Neural crest cell (in vitro differentiated cells): Measurements from ENCODE around the gene NRBF2. TPM values are rescaled to one million over a fixed set of nuclear protein-coding genes. Genes with fewer than 3 reads are reported as not detected.

Experiments used
- DNase-seq: peaks from one replicate; pipeline ENCODE4 v3.0.0; 2021; ENCODE audit warnings: low read depth, mixed read lengths, low spot score
- H3K27ac Mint-ChIP-seq: one replicate; pipeline ENCODE4 v1.8.0; 2021; ENCODE audit warnings: mild to moderate bottlenecking, mixed read lengths; ENCODE audit not compliant: unreplicated experiment
- H3K27me3 Mint-ChIP-seq: 2 replicates; pipeline ENCODE4 v1.8.0; 2021; ENCODE audit warnings: low read depth, mild to moderate bottlenecking, mixed read lengths
- H3K36me3 Mint-ChIP-seq: 2 replicates; pipeline ENCODE4 v1.8.0; 2021; ENCODE audit warnings: low read depth, mild to moderate bottlenecking, mixed read lengths
- H3K4me1 Mint-ChIP-seq: 2 replicates; pipeline ENCODE4 v1.8.0; 2021; ENCODE audit warnings: mixed read lengths
- H3K4me3 Mint-ChIP-seq: one replicate; pipeline ENCODE4 v1.8.0; 2021; ENCODE audit warnings: mild to moderate bottlenecking, mixed read lengths
- H3K9me3 Mint-ChIP-seq: 2 replicates; pipeline ENCODE4 v1.8.0; 2021; ENCODE audit warnings: mixed read lengths
- total RNA-seq: library from RNA; stranded (reverse); gene quantifications from 2 replicates; pipeline ENCODE4 v1.2.1, GENCODE V29; 2021
- TF ChIP-seq, protein P1 (sequence below): fragments of 200-600 bp; sonication (generic); conservative IDR thresholded peaks from 2 replicates; pipeline ENCODE4 v1.5.0; 2021; ENCODE audit warnings: antibody characterized with exemption, mild to moderate bottlenecking

Gene NRBF2
- total RNA-seq, 1 donor from 2014 or later, result 19.3 TPM

DNA sequence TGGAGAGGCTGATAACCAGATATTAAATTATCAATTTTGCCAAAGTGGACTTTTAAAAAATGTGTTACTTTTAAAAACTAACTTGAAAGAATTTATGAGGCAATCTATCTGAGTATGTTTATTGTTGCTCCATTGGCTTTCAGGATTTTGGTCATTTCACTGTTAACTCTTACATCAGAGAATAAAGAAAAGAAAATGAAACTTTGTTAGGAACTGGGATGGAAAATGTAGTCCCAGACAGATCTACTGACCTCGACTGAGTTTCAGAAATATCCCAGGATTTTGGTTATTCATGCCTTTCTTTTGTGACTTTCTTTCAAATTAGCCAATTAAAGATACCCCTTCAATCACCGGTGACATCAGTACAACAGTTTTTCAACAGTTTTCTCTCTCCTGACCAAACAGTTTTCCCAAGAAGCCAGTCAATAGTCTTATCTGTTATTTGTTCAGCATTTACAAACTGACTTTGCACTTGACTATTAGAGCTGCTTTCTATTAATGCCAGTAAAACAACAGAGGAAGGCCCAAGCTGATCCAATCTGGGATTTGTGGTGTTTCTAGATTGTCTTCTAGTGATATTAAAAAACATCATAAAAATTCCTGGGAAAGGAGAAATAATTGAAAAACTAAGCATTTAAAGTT, 35.8 kb downstream of the NRBF2 start:
- H3K27me3 Mint-ChIP-seq, result no peaks in the 10 kb centered on the region
- no peak overlapping the region for H3K4me3 Mint-ChIP-seq
- TF ChIP-seq, protein P1, sequence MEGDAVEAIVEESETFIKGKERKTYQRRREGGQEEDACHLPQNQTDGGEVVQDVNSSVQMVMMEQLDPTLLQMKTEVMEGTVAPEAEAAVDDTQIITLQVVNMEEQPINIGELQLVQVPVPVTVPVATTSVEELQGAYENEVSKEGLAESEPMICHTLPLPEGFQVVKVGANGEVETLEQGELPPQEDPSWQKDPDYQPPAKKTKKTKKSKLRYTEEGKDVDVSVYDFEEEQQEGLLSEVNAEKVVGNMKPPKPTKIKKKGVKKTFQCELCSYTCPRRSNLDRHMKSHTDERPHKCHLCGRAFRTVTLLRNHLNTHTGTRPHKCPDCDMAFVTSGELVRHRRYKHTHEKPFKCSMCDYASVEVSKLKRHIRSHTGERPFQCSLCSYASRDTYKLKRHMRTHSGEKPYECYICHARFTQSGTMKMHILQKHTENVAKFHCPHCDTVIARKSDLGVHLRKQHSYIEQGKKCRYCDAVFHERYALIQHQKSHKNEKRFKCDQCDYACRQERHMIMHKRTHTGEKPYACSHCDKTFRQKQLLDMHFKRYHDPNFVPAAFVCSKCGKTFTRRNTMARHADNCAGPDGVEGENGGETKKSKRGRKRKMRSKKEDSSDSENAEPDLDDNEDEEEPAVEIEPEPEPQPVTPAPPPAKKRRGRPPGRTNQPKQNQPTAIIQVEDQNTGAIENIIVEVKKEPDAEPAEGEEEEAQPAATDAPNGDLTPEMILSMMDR, result no peak
- no peak overlapping the region for H3K27ac Mint-ChIP-seq
- peaks cover 17% of the 10 kb centered on the region for H3K36me3 Mint-ChIP-seq
- peaks cover 12% of the 10 kb centered on the region for H3K4me1 Mint-ChIP-seq
- no peaks in the 10 kb centered on the region for H3K9me3 Mint-ChIP-seq
- DNase-seq, result no peak

DNA sequence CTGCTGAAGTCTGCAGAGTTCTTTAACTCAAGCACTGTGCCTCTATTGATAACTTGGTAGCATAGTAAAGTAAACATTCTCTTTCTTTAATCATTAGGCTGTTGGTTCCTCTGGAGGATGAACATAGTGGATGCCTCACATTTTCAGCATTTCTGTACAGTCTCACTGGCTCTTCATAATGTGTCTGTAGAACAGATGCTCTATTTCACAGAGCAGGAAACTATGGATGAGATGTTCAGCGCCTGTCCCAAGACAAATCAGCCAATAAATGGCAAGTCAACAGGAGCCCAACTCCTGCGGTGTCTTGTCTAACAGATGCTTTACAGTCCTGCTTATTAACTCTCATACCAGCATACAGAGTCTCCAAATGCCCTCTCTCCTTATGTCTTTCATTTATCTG, 36.5 kb downstream of the NRBF2 start:
- H3K27ac Mint-ChIP-seq, result no peak overlapping the region

DNA sequence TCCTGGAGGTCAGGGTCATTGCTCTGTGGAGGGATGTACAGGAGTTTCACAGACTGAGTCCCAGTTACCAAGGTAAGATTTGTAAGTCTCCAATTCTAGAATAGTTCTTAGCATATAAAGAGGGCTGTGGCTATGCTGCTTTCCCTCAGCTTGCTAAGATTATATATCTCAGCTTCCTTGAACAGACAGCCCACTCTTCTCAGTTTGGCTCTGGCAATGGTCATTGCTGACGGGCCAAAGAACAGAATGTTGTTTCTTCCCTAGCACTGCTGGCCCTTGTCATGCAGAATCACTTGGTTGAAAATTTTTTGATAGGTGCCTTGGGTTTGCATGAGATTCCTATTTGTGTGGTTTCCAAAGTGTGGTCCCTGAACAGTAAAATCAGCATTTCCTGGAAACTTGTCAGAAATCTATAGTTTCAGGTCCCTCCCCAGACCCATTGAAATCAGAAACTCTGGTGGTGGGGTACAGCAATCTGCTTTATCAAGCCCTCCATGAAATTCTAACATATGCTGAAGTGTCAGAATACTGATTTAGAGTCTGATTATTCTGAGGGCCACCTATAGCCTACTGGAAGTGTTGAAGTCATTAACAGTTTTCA, 38.2 kb downstream of the NRBF2 start:
- TF ChIP-seq, protein P1, result no peak
- Mint-ChIP-seq H3K4me1 (peaks cover 12% of the 10 kb centered on the region), H3K27me3 (no peaks in the 10 kb centered on the region), H3K4me3 (no peak overlapping the region), H3K27ac (no peak overlapping the region), H3K36me3 (peaks cover 15% of the 10 kb centered on the region), H3K9me3 (no peaks in the 10 kb centered on the region)
- no peak for DNase-seq

More for the DNA sequence above, 36.5 kb downstream of the NRBF2 start:
- no peak for DNase-seq
- H3K4me3 Mint-ChIP-seq, result no peak overlapping the region
- peaks cover 18% of the 10 kb centered on the region for H3K36me3 Mint-ChIP-seq
- TF ChIP-seq, protein P1, result no peak
- peaks cover 12% of the 10 kb centered on the region for H3K4me1 Mint-ChIP-seq
- H3K27me3 Mint-ChIP-seq, result no peaks in the 10 kb centered on the region
- no peaks in the 10 kb centered on the region for H3K9me3 Mint-ChIP-seq

DNA sequence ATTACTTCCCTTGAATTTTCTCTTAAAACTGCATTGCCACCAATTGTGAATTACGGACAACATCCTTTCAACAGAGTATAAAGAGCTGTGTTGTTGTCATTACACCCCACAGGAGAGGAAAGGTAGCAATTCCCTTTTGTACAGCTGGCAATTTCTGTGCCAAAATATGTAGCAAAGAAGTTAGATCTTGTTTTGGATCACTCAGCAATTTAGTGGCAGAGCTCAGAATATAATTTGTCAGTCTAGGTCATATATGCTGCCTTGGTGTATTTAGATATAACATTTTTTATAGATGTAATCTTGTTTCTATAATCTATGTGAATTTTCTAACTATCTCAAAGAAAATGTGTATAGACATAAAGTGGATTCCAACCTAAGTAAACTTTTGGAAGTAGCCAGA, 38.8 kb downstream of the NRBF2 start:
- Mint-ChIP-seq H3K27ac (no peak overlapping the region), H3K36me3 (peaks cover 12% of the 10 kb centered on the region), H3K27me3 (no peaks in the 10 kb centered on the region), H3K4me3 (no peak overlapping the region), H3K9me3 (no peaks in the 10 kb centered on the region), H3K4me1 (peaks cover 9% of the 10 kb centered on the region)
- TF ChIP-seq, protein P1, result no peak
- DNase-seq, result no peak

DNA sequence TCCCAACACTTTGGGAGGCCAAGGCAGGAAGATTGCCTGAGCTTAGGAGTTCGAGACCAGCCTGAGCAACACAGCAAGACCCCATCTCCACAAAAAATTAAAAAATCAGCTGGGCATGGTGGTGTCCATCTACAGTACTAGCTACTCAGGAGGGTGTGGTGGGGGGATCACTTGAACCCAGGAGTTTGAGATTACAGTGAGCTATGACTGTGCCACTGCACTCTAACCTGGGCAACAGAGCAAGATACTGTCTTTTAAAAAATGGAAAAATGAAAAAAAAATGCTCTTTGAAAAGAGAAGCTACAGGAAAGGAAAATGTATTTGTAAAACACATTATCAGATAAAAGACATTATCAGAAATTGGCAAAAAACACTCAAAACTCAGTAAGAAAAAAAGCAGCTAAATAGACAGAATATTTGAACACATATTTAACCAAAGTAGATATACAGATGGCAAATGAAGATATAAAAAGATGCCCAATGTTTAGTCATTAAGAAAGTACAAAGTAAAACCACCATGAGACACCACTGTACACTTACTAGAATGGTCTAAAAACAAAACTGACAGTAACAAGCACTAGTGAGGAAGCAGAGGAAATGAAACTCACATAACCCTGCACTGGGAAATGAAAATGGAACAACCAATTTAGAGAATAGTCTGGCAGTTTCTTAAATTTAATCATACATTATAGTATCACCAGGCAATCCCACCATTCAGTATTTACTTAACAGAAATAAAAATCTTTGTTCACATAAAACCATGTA, 40.5 kb downstream of the NRBF2 start:
- no peaks in the 10 kb centered on the region for H3K27me3 Mint-ChIP-seq
- no peak overlapping the region for H3K4me3 Mint-ChIP-seq
- no peaks in the 10 kb centered on the region for H3K9me3 Mint-ChIP-seq
- no peak for DNase-seq
- no peak overlapping the region for H3K27ac Mint-ChIP-seq
- H3K4me1 Mint-ChIP-seq, result peaks cover 8% of the 10 kb centered on the region
- TF ChIP-seq, protein P1, result no peak
- H3K36me3 Mint-ChIP-seq, result peaks cover 14% of the 10 kb centered on the region
